ENCODE data around the gene EVA1C. TPM values are rescaled to one million over a fixed set of nuclear protein-coding genes. Genes with fewer than 3 reads are reported as not detected.

Gene EVA1C
- total RNA-seq, 1 donor from 2014 or later = 1.2 TPM

GRCh38 chr21:32410916-32411315 lies 1.6 kb upstream of the EVA1C start:
- Histone ChIP-seq H3K4me1 (peaks cover 36% of the 10 kb centered on the region), H3F3A (ENCODE audit: low read depth) (peaks cover 49% of the 10 kb centered on the region), H3K27ac (no peak overlapping the region), H2AFZ (replicated peaks) (no peak overlapping the region), H3K4me2 (no peak overlapping the region), H4K20me1 (ENCODE audit: low read depth) (peaks cover 4% of the 10 kb centered on the region), H3K79me2 (ENCODE audit: low read depth) (no peaks in the 10 kb centered on the region), H3K27me3 (peaks cover 80% of the 10 kb centered on the region), H3K4me3 (no peak overlapping the region), H3K9ac (no peak overlapping the region), H3K36me3 (no peaks in the 10 kb centered on the region), H3K9me3 (ENCODE audit: low read depth) (no peaks in the 10 kb centered on the region)
- TF ChIP-seq EZH2phosphoT487 (IDR thresholded peaks at IDR 0.05) (no peak), CTCF (IDR thresholded peaks at IDR 0.05) (no peak), EZH2 (IDR thresholded peaks at IDR 0.05) (no peak)
- peaks cover 43% of the 10 kb centered on the region for H3K27me3 Mint-ChIP-seq (ENCODE audit: insufficient read depth, low read depth)
- no peaks in the 10 kb centered on the region for H3K36me3 Mint-ChIP-seq
- peak overlapping the region; percentile 73 for H3K4me3 Mint-ChIP-seq
- no peak overlapping the region for H3K27ac Mint-ChIP-seq
- H3K9me3 Mint-ChIP-seq = no peaks in the 10 kb centered on the region
- no peak for DNase-seq (ENCODE audit: low spot score)
- peaks cover 26% of the 10 kb centered on the region for H3K4me1 Mint-ChIP-seq

GRCh38 chr21:32411350-32412161 lies 950 bp upstream of the EVA1C start:
- Mint-ChIP-seq H3K4me1 (peaks cover 28% of the 10 kb centered on the region), H3K36me3 (no peaks in the 10 kb centered on the region), H3K27ac (no peak overlapping the region), H3K27me3 (ENCODE audit: insufficient read depth, low read depth) (peaks cover 44% of the 10 kb centered on the region), H3K9me3 (no peaks in the 10 kb centered on the region), H3K4me3 (peak overlapping the region; percentile 73)
- Histone ChIP-seq H3K4me3 (peak overlapping the region; percentile 56), H3K36me3 (no peaks in the 10 kb centered on the region), H3K4me2 (peak overlapping the region; percentile 99), H2AFZ (replicated peaks) (peak overlapping the region; percentile 91), H3F3A (ENCODE audit: low read depth) (peaks cover 50% of the 10 kb centered on the region), H3K4me1 (peaks cover 37% of the 10 kb centered on the region), H3K27me3 (peaks cover 80% of the 10 kb centered on the region), H4K20me1 (ENCODE audit: low read depth) (peaks cover 4% of the 10 kb centered on the region), H3K9ac (no peak overlapping the region), H3K79me2 (ENCODE audit: low read depth) (no peaks in the 10 kb centered on the region), H3K27ac (no peak overlapping the region), H3K9me3 (ENCODE audit: low read depth) (no peaks in the 10 kb centered on the region)
- DNase-seq (ENCODE audit: low spot score) = peak; percentile 55
- no peak for TF ChIP-seq CTCF (IDR thresholded peaks at IDR 0.05)
- TF ChIP-seq EZH2 (IDR thresholded peaks at IDR 0.05) = peak; percentile 89
- TF ChIP-seq EZH2phosphoT487 (IDR thresholded peaks at IDR 0.05) = peak; percentile 92

GRCh38 chr21:32413015-32413504 lies 554 bp downstream of the EVA1C start:
- H3K9ac ChIP-seq = no peak overlapping the region

More at GRCh38 chr21:32413015-32413504, 554 bp downstream of the EVA1C start:
- H3K27me3 ChIP-seq = peaks cover 78% of the 10 kb centered on the region
- peaks cover 37% of the 10 kb centered on the region for H3K4me1 ChIP-seq
- Mint-ChIP-seq H3K9me3 (no peaks in the 10 kb centered on the region), H3K27me3 (ENCODE audit: insufficient read depth, low read depth) (peaks cover 45% of the 10 kb centered on the region), H3K4me1 (peaks cover 32% of the 10 kb centered on the region), H3K27ac (no peak overlapping the region), H3K4me3 (peak overlapping the region; percentile 82), H3K36me3 (no peaks in the 10 kb centered on the region)
- H2AFZ ChIP-seq (replicated peaks) = peak overlapping the region; percentile 91
- peak overlapping the region; percentile 56 for H3K4me3 ChIP-seq
- H3K79me2 ChIP-seq (ENCODE audit: low read depth) = no peaks in the 10 kb centered on the region
- TF ChIP-seq EZH2 (IDR thresholded peaks at IDR 0.05) (no peak), EZH2phosphoT487 (IDR thresholded peaks at IDR 0.05) (peak; percentile 85), CTCF (IDR thresholded peaks at IDR 0.05) (peak; percentile 23)
- no peaks in the 10 kb centered on the region for H3K36me3 ChIP-seq
- DNase-seq (ENCODE audit: low spot score) = no peak
- peaks cover 4% of the 10 kb centered on the region for H4K20me1 ChIP-seq (ENCODE audit: low read depth)
- H3K9me3 ChIP-seq (ENCODE audit: low read depth) = no peaks in the 10 kb centered on the region
- H3F3A ChIP-seq (ENCODE audit: low read depth) = peaks cover 50% of the 10 kb centered on the region
- peak overlapping the region; percentile 99 for H3K4me2 ChIP-seq
- no peak overlapping the region for H3K27ac ChIP-seq

Data from neural progenitor cell (in vitro differentiated cells).